ENCODE results near the gene EIF3D.

The EIF3D gene, protein sequence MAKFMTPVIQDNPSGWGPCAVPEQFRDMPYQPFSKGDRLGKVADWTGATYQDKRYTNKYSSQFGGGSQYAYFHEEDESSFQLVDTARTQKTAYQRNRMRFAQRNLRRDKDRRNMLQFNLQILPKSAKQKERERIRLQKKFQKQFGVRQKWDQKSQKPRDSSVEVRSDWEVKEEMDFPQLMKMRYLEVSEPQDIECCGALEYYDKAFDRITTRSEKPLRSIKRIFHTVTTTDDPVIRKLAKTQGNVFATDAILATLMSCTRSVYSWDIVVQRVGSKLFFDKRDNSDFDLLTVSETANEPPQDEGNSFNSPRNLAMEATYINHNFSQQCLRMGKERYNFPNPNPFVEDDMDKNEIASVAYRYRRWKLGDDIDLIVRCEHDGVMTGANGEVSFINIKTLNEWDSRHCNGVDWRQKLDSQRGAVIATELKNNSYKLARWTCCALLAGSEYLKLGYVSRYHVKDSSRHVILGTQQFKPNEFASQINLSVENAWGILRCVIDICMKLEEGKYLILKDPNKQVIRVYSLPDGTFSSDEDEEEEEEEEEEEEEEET

DNA sequence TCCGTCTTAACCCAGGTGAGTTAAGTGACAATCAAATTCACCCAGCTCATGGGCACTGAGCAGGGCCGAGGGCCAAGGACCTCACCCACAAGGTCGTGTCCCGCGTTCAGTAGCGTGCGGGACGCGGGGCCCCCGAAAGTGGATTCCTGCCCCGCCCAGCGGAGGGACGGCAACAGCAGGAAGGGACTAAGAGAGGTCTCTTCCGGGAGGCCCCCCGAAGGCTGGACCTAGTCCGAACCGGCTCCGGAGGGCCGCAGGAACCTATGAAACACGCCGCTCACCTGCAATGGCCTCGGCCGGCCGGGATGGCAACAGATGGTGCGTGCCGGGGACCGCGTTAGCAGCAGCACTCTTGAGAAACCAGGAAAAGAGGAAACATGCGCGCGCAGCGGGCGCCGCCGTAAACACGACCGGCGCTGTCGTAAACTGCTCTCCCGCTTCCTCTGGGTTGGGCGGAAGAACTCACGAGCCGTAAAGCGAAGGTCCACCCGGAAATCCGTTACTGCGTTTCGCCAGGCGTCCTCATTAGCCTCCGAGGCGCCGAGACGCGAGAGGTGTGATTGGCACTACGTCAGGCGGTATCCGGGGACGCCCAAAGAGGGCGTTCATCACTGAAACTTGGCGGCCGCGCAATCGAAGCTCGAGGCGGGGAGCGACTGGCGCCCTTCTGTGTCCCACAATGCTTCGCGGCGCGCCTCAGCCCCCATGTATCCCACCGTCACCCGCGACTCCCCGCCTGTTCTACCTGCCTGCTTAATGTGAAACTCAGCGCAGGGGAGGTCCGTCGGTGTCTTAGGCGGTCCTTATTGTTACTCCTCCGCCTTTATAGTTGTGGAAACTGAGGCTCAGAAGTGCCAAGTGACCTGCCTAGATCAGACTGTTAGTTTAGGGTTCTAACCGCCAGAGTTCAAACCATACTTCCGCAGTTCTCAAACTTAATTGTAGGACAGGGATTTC is at the start of gene EIF3D:
TSS of gene EIF3D (minus strand) at position 372 of the 957 bp plus-strand sequence. CDS start 3,045 bp downstream, outside the sequence.
- in situ Hi-C loops (cut with MboI; ENCODE audit: low pct_unique_long_range_greater_than_20kb, low sequenced_read_pairs, unreplicated experiment): no loop called here
- peak; percentile 89 for DNase-seq (ENCODE audit: low spot score)

DNA sequence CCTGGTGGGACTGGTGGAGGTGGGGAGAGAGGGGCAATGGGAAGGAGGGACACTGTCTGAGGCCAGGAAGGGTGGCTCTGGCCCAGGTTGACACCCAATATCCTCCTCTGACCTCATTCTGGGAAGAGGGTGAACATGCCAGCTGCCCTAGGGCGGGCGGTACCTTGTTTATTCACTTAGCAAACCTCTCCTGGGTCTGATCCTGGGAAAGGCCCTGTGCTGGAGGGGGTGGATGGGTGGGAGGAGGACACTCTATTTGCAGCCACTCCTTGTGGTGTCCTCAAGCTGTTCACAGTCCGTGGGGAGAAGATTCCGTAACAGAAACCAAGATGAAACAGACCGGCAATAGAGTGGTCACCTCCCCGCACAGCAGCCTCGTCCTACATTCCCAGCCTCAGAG is 49.7 kb upstream of the EIF3D start:
- TF ChIP-seq, protein P1, sequence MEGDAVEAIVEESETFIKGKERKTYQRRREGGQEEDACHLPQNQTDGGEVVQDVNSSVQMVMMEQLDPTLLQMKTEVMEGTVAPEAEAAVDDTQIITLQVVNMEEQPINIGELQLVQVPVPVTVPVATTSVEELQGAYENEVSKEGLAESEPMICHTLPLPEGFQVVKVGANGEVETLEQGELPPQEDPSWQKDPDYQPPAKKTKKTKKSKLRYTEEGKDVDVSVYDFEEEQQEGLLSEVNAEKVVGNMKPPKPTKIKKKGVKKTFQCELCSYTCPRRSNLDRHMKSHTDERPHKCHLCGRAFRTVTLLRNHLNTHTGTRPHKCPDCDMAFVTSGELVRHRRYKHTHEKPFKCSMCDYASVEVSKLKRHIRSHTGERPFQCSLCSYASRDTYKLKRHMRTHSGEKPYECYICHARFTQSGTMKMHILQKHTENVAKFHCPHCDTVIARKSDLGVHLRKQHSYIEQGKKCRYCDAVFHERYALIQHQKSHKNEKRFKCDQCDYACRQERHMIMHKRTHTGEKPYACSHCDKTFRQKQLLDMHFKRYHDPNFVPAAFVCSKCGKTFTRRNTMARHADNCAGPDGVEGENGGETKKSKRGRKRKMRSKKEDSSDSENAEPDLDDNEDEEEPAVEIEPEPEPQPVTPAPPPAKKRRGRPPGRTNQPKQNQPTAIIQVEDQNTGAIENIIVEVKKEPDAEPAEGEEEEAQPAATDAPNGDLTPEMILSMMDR (IDR thresholded peaks at IDR 0.05; ENCODE audit: extremely low read depth, insufficient read depth, missing control alignments): no peak
- no peak for DNase-seq (ENCODE audit: low spot score)
- in situ Hi-C loops (cut with MboI; ENCODE audit: low pct_unique_long_range_greater_than_20kb, low sequenced_read_pairs, unreplicated experiment): no loop called here

More for the DNA sequence above, at the start of gene EIF3D:
- TF ChIP-seq, protein P1 (IDR thresholded peaks at IDR 0.05; ENCODE audit: extremely low read depth, insufficient read depth, missing control alignments): no peak

GRCh38 chr22:36577019-36577418 is 48.1 kb upstream of the EIF3D start:
- DNase-seq (ENCODE audit: low spot score): no peak
- in situ Hi-C loops (cut with MboI; ENCODE audit: low pct_unique_long_range_greater_than_20kb, low sequenced_read_pairs, unreplicated experiment): no loop called here
- TF ChIP-seq, protein P1 (IDR thresholded peaks at IDR 0.05; ENCODE audit: extremely low read depth, insufficient read depth, missing control alignments): no peak

GRCh38 chr22:36574728-36575127 is 45.8 kb upstream of the EIF3D start:
- TF ChIP-seq, protein P1 (IDR thresholded peaks at IDR 0.05; ENCODE audit: extremely low read depth, insufficient read depth, missing control alignments): no peak
- in situ Hi-C loops (cut with MboI; ENCODE audit: low pct_unique_long_range_greater_than_20kb, low sequenced_read_pairs, unreplicated experiment): no loop called here
- no peak for DNase-seq (ENCODE audit: low spot score)

DNA sequence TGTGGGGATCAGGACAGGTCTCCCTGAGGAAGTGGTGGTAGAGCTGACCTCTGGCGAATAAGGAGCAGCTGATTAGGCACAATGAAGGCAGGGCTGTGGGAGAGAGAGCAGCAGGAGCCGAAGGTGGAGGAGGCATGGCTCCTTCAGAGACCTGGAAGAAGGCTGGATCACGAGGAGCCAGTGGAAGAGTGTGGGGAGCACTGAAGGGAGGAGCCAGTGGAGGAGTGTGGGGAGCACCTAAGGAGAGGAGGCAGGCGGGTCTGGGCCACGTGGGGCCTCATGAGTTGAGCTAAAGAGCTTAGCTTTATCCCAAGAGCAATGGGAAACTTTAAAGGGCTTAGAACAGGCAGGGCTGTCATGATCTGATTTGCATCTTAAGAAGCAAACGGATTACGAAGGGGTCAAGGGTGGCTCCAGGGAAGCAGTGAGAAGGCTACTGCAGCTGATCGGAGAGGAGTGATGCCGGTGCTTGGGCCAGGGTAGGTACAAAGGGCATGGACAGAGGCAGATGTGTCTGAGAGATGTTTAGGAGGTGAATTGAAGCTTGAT is 44.9 kb upstream of the EIF3D start:
- no peak for DNase-seq (ENCODE audit: low spot score)
- in situ Hi-C loops (cut with MboI; ENCODE audit: low pct_unique_long_range_greater_than_20kb, low sequenced_read_pairs, unreplicated experiment): no loop called here
- TF ChIP-seq, protein P1 (IDR thresholded peaks at IDR 0.05; ENCODE audit: extremely low read depth, insufficient read depth, missing control alignments): no peak

DNA sequence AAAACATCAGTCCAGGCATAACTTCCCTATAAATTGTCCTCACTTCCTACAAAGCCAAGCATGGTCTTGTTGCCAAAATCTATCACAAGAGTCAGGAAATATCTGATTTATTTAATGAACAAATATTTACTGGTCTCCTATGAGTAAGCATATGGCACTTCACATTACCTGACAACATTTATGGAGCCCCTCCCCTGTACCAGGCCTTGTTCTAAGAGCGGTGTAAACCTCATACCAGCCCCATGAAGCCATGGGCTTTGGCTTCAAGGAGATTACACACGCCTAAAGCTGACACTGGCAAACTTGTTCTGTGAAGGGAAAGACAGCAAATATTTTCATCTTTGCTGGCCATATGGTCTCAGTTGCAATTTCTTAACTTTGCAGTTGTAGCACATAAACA is 43.0 kb upstream of the EIF3D start:
- DNase-seq (ENCODE audit: low spot score): no peak
- in situ Hi-C loops (cut with MboI; ENCODE audit: low pct_unique_long_range_greater_than_20kb, low sequenced_read_pairs, unreplicated experiment): no loop called here
- TF ChIP-seq, protein P1 (IDR thresholded peaks at IDR 0.05; ENCODE audit: extremely low read depth, insufficient read depth, missing control alignments): no peak
